ENCODE results near the gene CTTNBP2NL.

Gene CTTNBP2NL

GRCh38 chr1:112395821-112396652 lies at the start of gene CTTNBP2NL:
Gene CTTNBP2NL (plus strand): TSS chr1:112396214. CDS start chr1:112416166, 19,952 bp downstream.
- DNase-seq (ENCODE audit: low read depth in 2 of 3, low spot score in 2 of 3), result peak; percentile 43 to 57 (median 48)

- DNase-seq (ENCODE audit: low read depth in 2 of 3, low spot score in 2 of 3), result no peak
Measured at GRCh38 chr1:112346801-112347350, 49.1 kb upstream of the CTTNBP2NL start.

GRCh38 chr1:112356765-112357164 lies 39.2 kb upstream of the CTTNBP2NL start:
- no peak for DNase-seq (ENCODE audit: low read depth in 2 of 3, low spot score in 2 of 3)

- DNase-seq (ENCODE audit: low read depth in 2 of 3, low spot score in 2 of 3), result no peak
Measured at GRCh38 chr1:112357467-112357866, 38.5 kb upstream of the CTTNBP2NL start.

- DNase-seq (ENCODE audit: low read depth in 2 of 3, low spot score in 2 of 3), result no peak
Measured at GRCh38 chr1:112358061-112358770, 37.8 kb upstream of the CTTNBP2NL start.

- DNase-seq (ENCODE audit: low read depth in 2 of 3, low spot score in 2 of 3), result no peak
Measured at GRCh38 chr1:112358798-112359408, 37.1 kb upstream of the CTTNBP2NL start.

GRCh38 chr1:112359961-112360767 lies 35.9 kb upstream of the CTTNBP2NL start:
- no peak for DNase-seq (ENCODE audit: low read depth in 2 of 3, low spot score in 2 of 3)

GRCh38 chr1:112363636-112364035 lies 32.4 kb upstream of the CTTNBP2NL start:
- no peak for DNase-seq (ENCODE audit: low read depth in 2 of 3, low spot score in 2 of 3)

- DNase-seq (ENCODE audit: low read depth in 2 of 3, low spot score in 2 of 3), result no peak
Measured at GRCh38 chr1:112368198-112368597, 27.8 kb upstream of the CTTNBP2NL start.

GRCh38 chr1:112369392-112370285 lies 26.4 kb upstream of the CTTNBP2NL start:
- peak; percentile 56 to 83 (median 82) for DNase-seq (ENCODE audit: low read depth in 2 of 3, low spot score in 2 of 3)

GRCh38 chr1:112370996-112371395 lies 25.0 kb upstream of the CTTNBP2NL start:
- no peak for DNase-seq (ENCODE audit: low read depth in 2 of 3, low spot score in 2 of 3)

GRCh38 chr1:112371775-112372174 lies 24.2 kb upstream of the CTTNBP2NL start:
- DNase-seq (ENCODE audit: low read depth in 2 of 3, low spot score in 2 of 3), result no peak

GRCh38 chr1:112373806-112374205 lies 22.2 kb upstream of the CTTNBP2NL start:
- DNase-seq (ENCODE audit: low read depth in 2 of 3, low spot score in 2 of 3), result no peak

GRCh38 chr1:112375701-112376100 lies 20.3 kb upstream of the CTTNBP2NL start:
- DNase-seq (ENCODE audit: low read depth in 2 of 3, low spot score in 2 of 3), result no peak

GRCh38 chr1:112380356-112380755 lies 15.7 kb upstream of the CTTNBP2NL start:
- DNase-seq (ENCODE audit: low read depth in 2 of 3, low spot score in 2 of 3), result no peak

- no peak for DNase-seq (ENCODE audit: low read depth in 2 of 3, low spot score in 2 of 3)
Measured at GRCh38 chr1:112381324-112382076, 14.5 kb upstream of the CTTNBP2NL start.

- DNase-seq (ENCODE audit: low read depth in 2 of 3, low spot score in 2 of 3), result no peak
Measured at GRCh38 chr1:112383759-112384370, 12.1 kb upstream of the CTTNBP2NL start.

GRCh38 chr1:112386024-112386723 lies 9.8 kb upstream of the CTTNBP2NL start:
- no peak for DNase-seq (ENCODE audit: low read depth in 2 of 3, low spot score in 2 of 3)
